ENCODE data around the gene SLC25A10.

Gene SLC25A10

DNA sequence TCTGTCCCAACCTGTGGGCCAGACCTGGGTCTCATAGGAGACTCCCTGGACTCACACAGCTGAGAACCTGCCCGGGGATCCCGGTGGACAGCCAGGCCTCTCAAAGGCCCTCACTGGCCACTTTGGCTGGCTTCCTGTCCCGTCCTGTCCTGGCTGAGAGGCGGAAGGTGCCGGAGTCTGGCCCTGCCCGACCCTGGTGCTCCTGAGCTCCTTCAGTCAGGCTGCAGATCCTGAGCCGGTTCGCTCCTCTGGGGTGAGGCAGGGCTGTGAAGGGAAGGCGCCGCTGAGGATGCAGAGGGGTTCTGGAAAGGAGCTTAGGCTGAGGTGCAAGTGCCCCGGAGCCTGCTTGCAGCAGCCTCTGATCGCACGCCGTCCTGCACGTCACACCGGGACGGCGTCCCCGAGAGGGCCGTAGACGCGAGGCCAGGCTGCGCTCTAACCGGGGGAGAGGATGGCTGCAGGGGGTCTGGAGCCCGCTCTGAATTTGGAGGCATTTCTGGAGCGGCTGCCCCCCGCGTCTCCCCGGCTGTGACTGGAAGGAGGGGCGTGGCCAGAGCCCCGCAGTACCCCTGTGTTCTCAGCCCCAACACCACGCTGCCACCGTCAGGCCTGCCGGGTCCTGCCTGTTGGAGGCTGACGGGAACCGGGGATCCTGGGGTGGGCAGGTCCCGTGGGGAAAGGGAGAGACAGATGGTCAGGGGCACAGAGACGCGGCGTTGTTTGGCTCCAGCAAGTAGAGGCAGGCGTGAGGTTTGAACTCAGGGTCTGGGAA is 24.1 kb upstream of the SLC25A10 start:
- DNase-seq = no peak

DNA sequence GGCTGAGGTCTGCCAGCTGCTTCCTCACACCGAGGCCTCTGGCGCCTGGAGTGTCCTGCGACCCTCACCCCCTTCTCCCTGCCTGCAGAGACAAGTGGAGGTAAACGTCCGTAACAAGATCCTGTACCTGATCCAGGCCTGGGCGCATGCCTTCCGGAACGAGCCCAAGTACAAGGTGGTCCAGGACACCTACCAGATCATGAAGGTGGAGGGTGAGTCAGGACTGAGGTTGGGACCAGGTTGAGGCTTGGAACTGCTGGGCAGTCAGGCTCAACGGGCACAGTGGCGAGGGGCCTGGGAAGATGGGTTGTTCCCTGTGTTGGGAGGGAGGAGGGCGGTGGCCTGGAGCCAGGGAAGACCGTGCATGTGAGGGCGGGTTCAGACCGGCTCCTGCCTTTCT is 23.5 kb upstream of the SLC25A10 start:
- DNase-seq = no peak

DNA sequence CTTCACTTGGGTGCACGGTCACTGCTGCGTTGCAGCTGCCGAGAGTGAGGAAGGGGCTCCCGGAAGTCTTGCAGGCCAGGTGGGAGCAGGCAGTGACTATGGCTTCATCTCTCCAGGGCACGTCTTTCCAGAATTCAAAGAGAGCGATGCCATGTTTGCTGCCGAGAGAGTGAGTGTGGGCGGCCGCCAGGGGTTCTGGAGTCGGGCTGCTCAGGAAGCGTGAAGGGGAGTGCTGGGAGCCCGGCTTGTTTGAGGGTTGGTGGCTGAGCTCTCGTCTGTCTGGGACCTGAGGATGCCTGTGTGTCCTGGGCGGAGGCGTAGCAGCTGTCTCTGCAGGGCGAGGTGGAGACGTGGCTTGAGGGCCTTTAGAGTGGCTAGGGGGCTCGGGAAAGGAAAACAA is 22.0 kb upstream of the SLC25A10 start:
- no peak for DNase-seq

DNA sequence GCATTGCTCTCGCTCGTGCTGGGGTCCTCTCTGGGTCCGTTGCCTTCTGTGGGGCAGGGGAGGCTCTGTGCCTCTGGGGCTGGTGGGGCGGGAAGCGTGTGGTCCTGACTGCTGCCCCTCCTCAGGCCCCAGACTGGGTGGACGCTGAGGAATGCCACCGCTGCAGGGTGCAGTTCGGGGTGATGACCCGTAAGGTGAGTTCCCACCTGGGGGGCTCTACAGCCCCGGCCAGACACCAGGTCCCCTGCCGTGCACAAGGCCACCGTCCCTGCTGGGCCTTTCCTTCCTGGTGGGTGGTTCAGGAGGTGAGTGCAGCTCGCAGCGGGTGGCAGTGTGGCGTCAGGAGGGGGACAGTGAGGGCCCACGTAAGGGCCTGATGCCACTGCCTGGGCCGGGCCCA is 21.5 kb upstream of the SLC25A10 start:
- DNase-seq = no peak

DNA sequence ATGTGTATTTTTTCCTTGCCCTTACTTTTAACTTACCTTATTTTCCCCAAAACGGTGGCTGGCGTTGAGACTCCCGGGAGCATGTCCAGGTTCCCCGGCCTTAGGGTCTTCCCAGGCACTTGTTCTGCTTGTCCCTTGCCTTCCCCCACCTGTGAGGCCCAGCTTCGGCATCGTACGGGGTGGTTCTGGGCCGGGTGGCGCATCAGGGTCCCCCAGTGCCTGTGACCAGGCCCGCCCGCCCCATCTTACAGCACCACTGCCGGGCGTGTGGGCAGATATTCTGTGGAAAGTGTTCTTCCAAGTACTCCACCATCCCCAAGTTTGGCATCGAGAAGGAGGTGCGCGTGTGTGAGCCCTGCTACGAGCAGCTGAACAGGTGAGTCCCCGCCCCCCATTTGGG is 20.9 kb upstream of the SLC25A10 start:
- DNase-seq = no peak

DNA sequence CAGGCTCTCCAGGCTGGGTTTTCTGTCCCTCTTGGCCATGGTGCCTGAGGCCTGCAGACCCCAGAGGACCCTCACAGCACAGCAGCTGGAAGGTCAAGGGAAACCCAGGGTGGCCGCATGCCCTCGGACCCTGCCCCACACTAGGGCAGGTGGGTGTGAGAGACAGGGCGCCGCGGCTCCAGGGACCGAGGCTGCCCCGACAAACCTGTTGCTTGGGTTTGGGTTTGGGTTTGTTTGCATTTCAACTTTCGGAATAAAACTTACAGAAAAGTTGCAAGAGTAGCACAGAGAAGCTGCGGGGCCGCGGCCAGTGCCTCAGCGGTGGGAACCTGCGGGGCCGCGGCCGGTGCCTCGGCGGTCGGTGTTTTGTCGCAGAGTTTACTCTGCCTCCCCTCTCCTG is 20.5 kb upstream of the SLC25A10 start:
- no peak for DNase-seq

DNA sequence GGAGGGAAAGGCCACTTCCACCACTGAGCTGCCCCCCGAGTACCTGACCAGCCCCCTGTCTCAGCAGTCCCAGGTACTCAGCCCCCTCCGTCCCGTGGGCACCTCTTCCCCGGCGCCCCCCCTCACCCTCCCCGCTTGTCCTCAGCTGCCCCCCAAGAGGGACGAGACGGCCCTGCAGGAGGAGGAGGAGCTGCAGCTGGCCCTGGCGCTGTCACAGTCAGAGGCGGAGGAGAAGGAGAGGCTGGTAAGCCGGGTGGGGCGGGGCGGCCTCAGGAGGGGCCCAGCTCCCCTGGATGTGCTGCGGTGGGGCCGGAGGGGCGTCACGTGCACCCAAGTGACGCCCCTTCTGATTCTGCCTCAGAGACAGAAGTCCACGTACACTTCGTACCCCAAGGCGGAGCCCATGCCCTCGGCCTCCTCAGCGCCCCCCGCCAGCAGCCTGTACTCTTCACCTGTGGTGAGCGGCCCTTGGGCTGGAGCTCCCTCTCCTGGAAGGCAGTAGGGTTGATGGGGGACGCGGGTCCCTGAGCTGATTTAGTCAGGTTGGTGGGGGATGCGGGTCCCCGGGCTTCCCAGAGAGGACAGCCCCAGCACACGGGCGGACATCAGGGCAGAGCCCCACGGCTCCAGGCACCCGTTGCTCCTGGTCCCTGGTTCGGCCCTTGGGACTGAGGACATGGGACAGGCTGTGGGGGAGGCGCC is 18.4 kb upstream of the SLC25A10 start:
- no peak for DNase-seq

DNA sequence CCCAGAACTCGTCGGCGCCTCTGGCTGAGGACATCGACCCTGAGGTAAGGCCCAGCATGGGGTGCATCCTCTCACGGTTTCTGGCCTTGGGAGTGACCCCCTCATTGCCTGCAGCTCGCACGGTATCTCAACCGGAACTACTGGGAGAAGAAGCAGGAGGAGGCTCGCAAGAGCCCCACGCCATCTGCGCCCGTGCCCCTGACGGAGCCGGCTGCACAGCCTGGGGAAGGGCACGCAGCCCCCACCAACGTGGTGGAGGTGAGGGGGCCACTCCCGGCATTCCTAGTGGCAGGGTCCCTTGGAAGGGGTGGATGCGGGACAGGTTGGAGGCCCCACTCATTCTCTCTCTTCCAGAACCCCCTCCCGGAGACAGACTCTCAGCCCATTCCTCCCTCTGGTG is 17.3 kb upstream of the SLC25A10 start:
- no peak for DNase-seq

DNA sequence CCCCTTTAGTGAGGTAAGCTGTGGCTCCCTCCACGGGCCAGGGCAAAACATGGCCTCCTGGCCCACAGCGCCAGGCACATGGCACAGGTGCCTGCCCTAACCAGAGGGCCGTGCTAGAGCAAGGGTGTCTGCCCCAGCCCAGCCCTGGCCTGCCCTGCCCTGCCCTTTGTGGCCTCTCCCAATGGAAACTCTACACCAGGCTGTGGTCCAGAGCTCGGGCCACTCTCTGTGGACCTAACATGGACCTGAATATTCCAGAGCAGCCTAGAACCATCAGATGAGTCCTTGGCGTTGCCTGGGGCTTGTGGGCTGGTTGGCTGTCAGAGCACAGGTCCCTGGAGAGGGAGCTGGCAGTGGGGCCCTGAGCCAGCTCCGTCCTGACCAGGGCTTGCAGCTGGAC is 16.9 kb upstream of the SLC25A10 start:
- DNase-seq = no peak

DNA sequence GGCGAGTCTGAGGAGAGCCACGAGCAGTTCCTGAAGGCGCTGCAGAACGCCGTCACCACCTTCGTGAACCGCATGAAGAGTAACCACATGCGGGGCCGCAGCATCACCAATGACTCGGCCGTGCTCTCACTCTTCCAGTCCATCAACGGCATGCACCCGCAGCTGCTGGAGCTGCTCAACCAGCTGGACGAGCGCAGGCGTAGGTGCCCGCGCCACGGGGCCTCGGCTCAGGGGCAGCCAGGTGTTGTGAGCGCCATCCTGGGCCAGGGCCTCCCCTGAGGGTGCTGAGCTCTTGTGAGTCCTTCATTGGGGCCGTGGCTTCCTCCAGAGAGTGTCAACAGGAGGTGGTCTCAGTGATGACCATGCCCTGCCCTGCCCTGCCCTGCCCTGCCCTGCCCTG is 16.3 kb upstream of the SLC25A10 start:
- DNase-seq = no peak

DNA sequence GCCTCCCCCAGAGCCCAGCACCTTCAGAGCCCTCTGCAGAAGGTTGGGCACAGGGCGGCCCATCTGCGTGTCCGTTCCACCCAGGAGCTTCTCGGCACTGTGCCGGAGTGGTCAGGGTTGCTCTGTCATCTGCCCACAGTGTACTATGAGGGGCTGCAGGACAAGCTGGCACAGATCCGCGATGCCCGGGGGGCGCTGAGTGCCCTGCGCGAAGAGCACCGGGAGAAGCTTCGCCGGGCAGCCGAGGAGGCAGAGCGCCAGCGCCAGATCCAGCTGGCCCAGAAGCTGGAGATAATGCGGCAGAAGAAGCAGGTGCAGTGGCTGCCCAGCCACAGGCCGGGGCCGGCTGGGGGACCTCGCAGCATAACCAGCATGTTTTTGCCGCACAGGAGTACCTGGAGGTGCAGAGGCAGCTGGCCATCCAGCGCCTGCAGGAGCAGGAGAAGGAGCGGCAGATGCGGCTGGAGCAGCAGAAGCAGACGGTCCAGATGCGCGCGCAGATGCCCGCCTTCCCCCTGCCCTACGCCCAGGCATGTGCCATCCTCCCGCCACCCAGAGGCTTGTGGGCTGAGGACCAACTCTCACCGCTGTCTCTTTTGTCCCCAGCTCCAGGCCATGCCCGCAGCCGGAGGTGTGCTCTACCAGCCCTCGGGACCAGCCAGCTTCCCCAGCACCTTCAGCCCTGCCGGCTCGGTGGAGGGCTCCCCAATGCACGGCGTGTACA is 15.7 kb upstream of the SLC25A10 start:
- no peak for DNase-seq

DNA sequence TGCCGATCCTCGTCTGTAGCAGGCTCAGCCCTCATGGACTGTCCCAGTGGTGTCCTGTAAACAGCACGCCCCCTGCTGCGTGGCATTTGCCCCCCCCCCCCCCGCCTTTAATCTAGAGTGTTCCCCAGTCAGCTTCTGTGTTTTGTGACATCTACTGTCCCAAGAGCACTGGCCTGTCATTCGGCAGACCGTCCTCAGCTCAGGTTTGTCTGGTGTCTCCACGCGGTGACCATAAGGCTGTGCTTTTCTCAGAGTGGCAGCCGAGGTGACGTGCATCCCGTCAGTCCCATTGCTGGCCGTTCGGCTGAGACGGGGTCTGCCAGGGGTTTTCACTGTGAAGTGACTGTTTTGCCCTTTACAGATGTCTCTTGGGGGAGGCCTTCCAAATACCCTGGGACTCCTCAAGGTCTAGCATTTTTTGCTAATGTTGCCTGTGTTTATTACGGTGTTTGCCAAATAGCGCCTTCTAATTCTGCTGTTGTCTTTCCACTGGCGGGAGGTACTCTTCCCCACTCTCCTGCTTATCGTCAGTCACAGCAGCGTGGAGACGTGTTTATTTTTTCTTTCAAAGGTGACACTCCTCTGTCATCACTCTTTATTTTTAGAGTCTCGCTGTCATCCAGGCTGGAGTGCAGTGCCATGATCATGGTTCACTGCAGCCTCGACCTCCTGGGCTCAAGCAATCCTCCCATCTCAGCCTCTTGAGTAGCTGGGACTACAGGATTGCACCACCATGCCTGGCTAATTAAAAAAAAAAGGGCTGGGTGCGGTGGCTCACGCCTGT is 14.6 kb upstream of the SLC25A10 start:
- no peak for DNase-seq

DNA sequence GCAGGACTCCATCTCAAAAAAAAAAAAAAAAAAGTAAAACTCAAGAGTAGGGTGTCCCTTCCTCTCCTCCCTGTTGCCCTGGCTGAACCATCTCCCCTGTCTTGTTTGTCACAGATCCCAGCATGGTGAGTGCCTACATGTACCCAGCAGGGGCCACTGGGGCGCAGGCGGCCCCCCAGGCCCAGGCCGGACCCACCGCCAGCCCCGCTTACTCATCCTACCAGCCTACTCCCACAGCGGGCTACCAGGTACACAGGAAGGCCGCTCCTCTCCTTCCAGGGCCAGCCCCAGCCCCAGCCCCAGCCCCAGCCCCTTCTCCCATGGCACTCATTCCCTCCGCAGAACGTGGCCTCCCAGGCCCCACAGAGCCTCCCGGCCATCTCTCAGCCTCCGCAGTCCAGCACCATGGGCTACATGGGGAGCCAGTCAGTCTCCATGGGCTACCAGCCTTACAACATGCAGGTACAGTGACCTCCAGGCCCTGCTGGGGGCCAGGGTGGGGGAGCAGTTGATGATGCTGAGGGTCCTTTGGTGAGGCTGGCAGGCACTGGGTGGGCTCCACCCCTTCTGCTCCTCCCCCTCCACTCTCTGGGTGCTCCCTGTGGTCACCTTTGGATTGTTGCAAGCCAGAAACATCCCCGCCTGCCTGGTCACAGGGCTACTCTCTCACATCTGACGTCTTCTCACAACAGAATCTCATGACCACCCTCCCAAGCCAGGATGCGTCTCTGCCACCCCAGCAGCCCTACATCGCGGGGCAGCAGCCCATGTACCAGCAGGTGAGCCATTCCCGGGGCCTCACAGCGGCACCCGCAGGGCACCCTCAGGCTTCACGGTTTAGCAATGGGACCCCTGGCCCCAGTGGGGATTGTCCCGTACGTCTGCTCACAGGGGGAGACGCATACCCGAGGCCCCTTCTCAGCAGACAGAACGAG is 11.5 kb upstream of the SLC25A10 start:
- DNase-seq = no peak

DNA sequence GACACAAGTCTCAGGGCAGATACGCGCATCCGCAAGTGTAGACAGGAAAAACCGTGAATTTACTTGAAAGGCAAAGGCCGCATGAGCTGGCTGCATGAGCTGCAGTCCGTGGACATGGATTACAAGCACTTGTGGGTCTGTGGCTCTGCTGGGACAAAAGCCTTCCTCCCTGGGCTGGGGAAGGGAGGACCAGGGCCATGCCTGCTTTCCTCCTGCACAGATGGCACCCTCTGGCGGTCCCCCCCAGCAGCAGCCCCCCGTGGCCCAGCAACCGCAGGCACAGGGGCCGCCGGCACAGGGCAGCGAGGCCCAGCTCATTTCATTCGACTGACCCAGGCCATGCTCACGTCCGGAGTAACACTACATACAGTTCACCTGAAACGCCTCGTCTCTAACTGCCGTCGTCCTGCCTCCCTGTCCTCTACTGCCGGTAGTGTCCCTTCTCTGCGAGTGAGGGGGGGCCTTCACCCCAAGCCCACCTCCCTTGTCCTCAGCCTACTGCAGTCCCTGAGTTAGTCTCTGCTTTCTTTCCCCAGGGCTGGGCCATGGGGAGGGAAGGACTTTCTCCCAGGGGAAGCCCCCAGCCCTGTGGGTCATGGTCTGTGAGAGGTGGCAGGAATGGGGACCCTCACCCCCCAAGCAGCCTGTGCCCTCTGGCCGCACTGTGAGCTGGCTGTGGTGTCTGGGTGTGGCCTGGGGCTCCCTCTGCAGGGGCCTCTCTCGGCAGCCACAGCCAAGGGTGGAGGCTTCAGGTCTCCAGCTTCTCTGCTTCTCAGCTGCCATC is 10.6 kb upstream of the SLC25A10 start:
- DNase-seq = peak; percentile 9

DNA sequence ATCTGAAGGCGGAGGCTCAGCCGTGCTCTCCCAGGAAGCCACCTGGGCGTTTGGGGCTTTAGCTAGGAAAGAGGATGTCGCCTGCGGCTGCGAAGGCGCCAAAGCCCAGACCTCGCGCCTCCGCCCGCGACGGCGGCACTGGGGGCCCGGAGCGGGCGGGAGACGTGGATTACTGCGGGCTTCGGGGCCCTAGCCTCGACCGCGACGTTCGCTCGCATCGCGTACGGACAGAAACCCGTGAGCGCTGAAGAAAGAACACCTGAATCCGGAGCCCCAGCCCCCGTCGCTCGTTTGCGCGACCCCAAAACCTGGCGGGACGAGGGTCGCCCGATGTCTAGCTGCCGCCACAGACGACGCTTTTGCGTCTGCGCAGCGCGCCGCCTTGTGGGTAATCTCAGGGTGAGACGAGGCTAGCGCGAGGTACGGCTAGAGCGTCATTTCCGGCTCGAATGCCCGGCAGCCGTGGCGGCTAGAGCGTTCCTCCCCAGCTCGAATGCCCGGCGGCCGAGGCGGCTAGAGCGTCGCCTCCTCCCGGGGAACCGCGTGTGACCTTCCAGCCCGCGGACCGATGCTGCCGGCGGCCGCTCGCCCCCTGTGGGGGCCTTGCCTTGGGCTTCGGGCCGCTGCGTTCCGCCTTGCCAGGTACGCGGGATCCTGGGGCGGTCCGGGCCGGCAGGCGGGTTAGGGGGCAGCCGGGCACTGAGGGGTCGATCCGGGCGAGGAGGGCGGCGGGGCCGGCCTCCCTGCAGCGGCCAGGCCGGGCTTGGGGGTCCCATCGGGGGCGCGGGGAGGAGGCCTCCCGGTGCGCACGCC is 8.9 kb upstream of the SLC25A10 start, which contains the start of gene MRPL12:
Gene MRPL12, plus strand, starts transcription at position 434 of the 813 bp plus-strand sequence. Its CDS starts 135 bp downstream, at position 569.
- peak; percentile 90 for DNase-seq

DNA sequence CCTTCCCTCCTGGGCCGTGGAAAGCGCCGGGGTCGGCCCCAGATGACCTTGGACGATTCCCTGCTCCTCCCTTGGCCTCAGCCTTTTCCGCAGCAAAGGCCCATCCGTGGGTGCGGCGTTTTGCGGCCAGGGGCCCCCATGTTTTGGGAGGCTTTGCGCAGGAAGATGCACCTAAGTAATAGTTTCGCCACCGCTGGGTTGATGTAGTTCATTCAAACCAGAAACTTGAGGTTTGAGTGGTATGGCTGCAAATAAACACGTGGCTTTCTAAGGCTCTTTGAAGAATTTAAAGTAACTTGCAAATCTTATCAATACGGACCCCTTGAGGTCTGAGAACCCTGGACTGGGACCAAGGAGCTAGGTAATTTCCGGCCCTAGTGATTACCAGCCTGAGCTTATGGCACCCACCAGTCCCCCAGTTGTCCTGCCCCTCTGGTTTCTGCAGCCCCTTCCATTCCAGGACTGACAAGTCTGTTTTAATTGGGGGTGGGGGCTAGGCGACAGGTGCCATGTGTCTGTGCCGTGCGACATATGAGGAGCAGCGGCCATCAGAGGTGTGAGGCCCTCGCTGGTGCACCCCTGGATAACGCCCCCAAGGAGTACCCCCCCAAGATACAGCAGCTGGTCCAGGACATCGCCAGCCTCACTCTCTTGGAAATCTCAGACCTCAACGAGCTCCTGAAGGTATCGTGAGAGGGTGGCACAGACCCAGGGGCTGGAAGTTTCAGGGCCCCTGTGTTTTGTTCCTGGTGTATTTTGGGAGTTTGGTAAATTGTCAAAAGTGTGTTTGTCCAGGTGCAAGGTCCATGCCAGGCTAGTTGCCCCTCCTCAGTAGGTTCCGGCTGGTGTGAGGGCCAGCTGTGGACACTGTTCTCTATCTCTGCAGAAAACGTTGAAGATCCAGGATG is 8.1 kb upstream of the SLC25A10 start:
- peak; percentile 19 for DNase-seq

DNA sequence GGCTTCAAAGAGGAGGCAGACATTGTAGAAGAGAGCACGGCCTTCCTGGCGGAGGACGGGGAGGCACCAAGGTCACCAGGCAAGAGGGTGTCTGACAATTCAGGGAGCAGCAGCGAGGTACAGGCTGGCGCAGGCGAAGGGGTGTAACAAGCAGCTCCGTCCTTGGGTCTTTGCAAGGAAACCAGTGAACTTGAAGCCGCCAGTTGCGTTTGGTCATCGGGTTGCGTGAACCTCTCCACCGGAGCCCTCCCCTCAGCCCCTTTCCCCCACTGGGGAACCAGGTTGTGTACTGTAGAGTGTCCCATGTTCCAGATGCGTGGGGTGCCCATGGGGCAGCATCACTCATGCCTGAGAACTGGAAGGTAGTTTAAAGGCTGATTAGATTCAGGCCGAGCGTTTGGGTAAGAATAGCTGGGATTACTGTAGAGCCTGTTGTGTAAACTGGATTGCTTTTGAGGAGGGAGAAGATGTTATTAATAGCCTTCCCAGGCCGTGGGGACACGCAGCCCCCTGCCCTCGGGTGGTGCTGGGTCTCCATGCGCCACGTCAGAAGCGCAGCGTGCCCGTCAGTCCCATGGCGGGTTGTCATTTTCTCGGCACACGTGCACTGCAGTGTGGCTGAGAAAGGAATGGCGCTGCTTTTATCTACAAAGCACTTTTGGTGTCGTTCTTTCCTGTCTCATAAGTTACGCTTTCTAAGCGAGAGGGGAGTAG is 6.4 kb upstream of the SLC25A10 start:
- DNase-seq = no peak

DNA sequence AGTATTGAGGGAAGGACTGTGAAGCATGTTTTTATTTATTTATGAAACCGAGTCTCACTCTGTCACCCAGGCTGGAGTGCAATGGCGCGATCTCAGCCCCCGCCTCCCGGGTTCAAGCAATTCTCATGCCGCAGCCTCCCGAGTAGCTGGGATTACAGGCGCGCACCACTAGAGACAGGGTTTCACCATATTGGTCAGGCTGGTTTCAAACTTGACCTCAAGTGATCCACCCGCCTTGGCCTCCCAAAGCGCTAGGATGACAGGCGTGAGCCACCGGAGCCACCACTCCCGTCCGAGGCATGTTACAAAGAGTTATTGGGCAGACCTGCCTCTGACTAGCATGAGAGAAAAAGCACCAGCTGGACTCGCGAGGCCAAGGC is 5.9 kb upstream of the SLC25A10 start:
- no peak for DNase-seq

All from CD4-positive, alpha-beta T cell treated with Interleukin-10 for 1 hour (primary cell).